Measurements from ENCODE around the gene MRPL32. TPM values are rescaled to one million over a fixed set of nuclear protein-coding genes. Genes with fewer than 3 reads are reported as not detected.
"Not testable (repeated sequence)": the region's sequence is repeated elsewhere in the genome, so short reads cannot be mapped to it uniquely, and the experiment has no call there.

The MRPL32 gene
- total RNA-seq (ENCODE audit: unreplicated experiment): 37.2 TPM
- long read RNA-seq, transcript MRPL32-201 (3 exons, 1,035 nt): major isoform, 16 of 17 reads
- long read RNA-seq, partial matches to known transcripts: 0 of 17 reads
- long read RNA-seq, other reads (novel, unspliced or antisense): 1 of 17 reads

GRCh38 chr7:42931834-42932651 is at the start of gene MRPL32, which contains the start of gene PSMA2:
TSS of gene MRPL32 (plus strand) at chr7:42932376. CDS start at chr7:42932387, 11 bp downstream.
TSS of gene PSMA2 (minus strand) at chr7:42932174. CDS start at chr7:42932158, 16 bp downstream.
- Mint-ChIP-seq H3K27me3 (ENCODE audit: unreplicated experiment) (no peaks in the 10 kb centered on the region), H3K4me1 (ENCODE audit: unreplicated experiment) (peaks cover 20% of the 10 kb centered on the region), H3K27ac (ENCODE audit: unreplicated experiment) (peak within 1 kb of the TSS; percentile 93), H3K36me3 (ENCODE audit: low read depth, unreplicated experiment) (no peaks in the 10 kb centered on the region), H3K9me3 (ENCODE audit: unreplicated experiment) (no peaks in the 10 kb centered on the region), H3K4me3 (ENCODE audit: unreplicated experiment) (peak within 1 kb of the TSS; percentile 100)
- peak; percentile 89 for DNase-seq (ENCODE audit: low spot score)
- TF ChIP-seq CTCF (IDR thresholded peaks at IDR 0.05; ENCODE audit: unreplicated experiment): no peak

GRCh38 chr7:42883950-42884349 is 48.2 kb upstream of the MRPL32 start:
- H3K27ac Mint-ChIP-seq (ENCODE audit: unreplicated experiment): no peak overlapping the region
- no peaks in the 10 kb centered on the region for H3K36me3 Mint-ChIP-seq (ENCODE audit: low read depth, unreplicated experiment)
- no peaks in the 10 kb centered on the region for H3K9me3 Mint-ChIP-seq (ENCODE audit: unreplicated experiment)
- DNase-seq (ENCODE audit: low spot score): no peak
- H3K4me3 Mint-ChIP-seq (ENCODE audit: unreplicated experiment): no peak overlapping the region
- H3K4me1 Mint-ChIP-seq (ENCODE audit: unreplicated experiment): peaks cover 10% of the 10 kb centered on the region
- no peaks in the 10 kb centered on the region for H3K27me3 Mint-ChIP-seq (ENCODE audit: unreplicated experiment)
- no peak for TF ChIP-seq CTCF (IDR thresholded peaks at IDR 0.05; ENCODE audit: unreplicated experiment)

- not testable (repeated sequence) for H3K27ac Mint-ChIP-seq (ENCODE audit: unreplicated experiment); H3K36me3 Mint-ChIP-seq (ENCODE audit: low read depth, unreplicated experiment); H3K27me3 Mint-ChIP-seq (ENCODE audit: unreplicated experiment); H3K9me3 Mint-ChIP-seq (ENCODE audit: unreplicated experiment); H3K4me3 Mint-ChIP-seq (ENCODE audit: unreplicated experiment); DNase-seq (ENCODE audit: low spot score)
- H3K4me1 Mint-ChIP-seq (ENCODE audit: unreplicated experiment): peaks cover 14% of the 10 kb centered on the region
Measured at GRCh38 chr7:42885183-42885582, 47.0 kb upstream of the MRPL32 start.

GRCh38 chr7:42886129-42886528 is 46.0 kb upstream of the MRPL32 start:
- Mint-ChIP-seq H3K27ac (ENCODE audit: unreplicated experiment) (no peak overlapping the region), H3K36me3 (ENCODE audit: low read depth, unreplicated experiment) (no peaks in the 10 kb centered on the region), H3K9me3 (ENCODE audit: unreplicated experiment) (no peaks in the 10 kb centered on the region), H3K27me3 (ENCODE audit: unreplicated experiment) (no peaks in the 10 kb centered on the region), H3K4me3 (ENCODE audit: unreplicated experiment) (no peak overlapping the region), H3K4me1 (ENCODE audit: unreplicated experiment) (peaks cover 14% of the 10 kb centered on the region)
- DNase-seq (ENCODE audit: low spot score): no peak
- TF ChIP-seq CTCF (IDR thresholded peaks at IDR 0.05; ENCODE audit: unreplicated experiment): peak; percentile 47

- Mint-ChIP-seq H3K36me3 (ENCODE audit: low read depth, unreplicated experiment) (no peaks in the 10 kb centered on the region), H3K4me3 (ENCODE audit: unreplicated experiment) (peak overlapping the region; percentile 93), H3K27ac (ENCODE audit: unreplicated experiment) (no peak overlapping the region), H3K9me3 (ENCODE audit: unreplicated experiment) (no peaks in the 10 kb centered on the region), H3K4me1 (ENCODE audit: unreplicated experiment) (peaks cover 14% of the 10 kb centered on the region), H3K27me3 (ENCODE audit: unreplicated experiment) (no peaks in the 10 kb centered on the region)
- DNase-seq (ENCODE audit: low spot score): no peak
- no peak for TF ChIP-seq CTCF (IDR thresholded peaks at IDR 0.05; ENCODE audit: unreplicated experiment)
Measured at GRCh38 chr7:42886893-42887505, 45.2 kb upstream of the MRPL32 start.

Measured in endothelial cell (in vitro differentiated cells).